ENCODE data around the gene CTRB2.
A peak's percentile ranks its signal among the peaks of the same experiment; 100 is the strongest.
"Not testable (repeated sequence)": the region's sequence is repeated elsewhere in the genome, so short reads cannot be mapped to it uniquely, and the experiment has no call there.

The CTRB2 gene

DNA sequence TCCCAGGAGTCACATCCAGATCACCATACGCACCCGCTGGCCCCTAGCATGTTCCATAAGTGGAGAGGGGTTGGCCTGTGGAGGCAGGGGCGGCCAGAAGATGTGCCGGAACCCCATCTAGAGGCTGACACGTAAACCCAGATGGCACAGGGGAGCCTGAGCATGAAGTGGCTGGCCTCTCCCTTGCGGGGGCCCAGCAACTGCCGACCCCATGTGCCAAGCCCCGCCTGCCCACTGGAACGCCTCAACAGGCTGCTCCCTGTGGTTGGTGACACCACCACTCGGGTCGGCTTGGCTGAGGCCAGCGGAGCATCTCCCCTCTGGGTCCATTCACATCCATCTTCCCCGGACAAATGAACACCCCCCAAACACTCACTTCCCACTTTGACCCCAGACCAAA, 35.0 kb upstream of the CTRB2 start:
- no peak for DNase-seq

DNA sequence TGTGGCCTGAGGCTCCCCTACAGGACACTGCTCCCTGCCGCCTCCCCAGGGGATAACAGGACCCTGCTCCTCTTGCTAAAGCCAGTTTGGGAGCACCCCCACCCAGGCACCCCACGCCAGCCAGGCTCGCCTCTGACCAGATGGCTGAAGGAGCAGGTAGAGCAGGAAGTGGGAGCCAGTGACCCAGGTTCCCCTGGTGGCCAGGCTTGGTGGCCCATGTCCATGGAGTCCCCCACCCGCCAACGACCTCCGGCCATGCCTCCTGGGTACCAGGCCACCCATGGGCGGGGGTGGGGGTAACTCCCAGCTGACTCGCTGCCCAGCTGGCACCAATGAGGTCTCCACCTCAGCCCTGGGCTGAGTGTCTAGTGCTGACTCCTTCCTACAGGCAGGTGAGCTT, 34.5 kb upstream of the CTRB2 start:
- DNase-seq, result no peak

DNA sequence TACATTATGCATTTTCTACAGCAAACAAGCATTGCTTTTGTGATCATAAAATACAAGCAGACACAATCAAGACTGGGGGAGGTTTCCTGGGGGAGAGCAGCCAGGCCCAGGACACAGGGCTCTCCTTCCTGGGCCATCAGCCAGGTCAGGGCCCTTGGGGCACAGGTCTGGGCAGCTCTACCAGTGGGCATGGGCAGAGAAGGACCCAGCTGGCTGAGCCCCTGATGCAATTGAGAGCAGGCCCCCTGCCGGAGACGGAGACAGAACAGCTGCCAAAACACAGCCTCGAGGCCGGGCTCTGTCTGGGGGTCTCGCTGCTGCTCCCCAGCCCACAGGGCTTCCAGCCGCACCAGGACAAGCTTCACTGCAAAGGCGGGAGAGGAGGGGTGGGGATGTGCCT, 33.7 kb upstream of the CTRB2 start:
- DNase-seq, result not testable (repeated sequence)

DNA sequence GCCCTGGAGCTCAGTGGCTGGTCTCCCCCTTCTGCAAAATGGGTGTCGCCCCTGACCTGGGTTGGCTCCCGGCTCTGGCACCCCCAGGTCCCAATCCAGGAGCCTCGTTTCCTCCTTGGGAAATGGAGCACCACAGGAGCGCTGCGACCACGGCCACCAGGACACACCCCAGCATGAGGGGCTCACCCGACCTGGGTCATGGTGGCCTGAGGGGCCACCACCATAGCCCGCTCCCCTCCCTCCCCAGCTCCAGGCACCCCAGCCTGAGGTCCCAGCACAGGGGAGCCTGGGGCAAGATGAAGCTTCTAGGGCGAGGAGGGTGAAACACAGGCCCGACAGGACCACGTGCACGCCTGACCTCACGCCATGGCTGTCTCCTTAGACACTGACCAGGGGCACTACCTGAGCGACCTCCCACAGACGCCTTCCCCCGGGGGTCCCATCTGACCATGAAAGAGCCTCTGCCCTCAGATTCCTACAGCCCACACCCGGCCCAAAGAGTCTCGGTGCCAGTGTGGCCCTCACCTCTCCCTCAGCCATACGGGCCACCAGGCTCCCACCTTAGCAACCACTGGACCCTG, 32.7 kb upstream of the CTRB2 start:
- peak; percentile 0 for DNase-seq

DNA sequence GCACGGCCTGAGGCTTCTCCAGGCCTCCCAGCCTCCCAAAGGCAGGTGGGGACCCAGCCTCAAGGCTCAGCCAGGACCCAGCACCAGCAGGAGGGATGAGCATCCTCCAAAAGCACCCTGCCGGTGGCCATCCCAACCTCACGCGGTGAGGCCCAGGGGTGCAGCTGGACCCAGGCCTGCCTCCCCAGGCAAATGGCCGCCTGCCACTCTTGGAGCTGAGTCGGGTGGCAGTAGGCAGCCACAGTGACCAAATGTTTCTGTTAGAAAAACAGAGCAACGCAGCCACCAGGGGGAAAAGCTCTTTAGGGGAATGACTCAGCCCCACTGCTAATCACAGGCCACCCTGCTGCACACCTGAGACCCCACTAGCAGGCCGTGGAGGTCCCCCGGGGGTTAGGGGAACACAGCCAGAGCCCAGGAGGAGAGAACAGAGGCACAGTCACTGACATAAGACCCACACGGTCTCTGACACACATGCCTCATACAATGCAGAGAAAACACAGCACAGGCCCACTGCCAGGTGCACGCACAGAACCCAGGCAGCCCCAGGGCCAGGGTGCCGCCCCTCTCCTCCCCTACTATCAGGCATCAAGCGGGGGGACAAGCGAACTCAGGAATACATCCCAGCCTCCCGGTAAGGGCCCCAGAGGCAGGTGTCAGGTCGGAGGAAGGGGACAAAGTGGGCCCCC, 32.0 kb upstream of the CTRB2 start:
- DNase-seq, result peak; percentile 30

DNA sequence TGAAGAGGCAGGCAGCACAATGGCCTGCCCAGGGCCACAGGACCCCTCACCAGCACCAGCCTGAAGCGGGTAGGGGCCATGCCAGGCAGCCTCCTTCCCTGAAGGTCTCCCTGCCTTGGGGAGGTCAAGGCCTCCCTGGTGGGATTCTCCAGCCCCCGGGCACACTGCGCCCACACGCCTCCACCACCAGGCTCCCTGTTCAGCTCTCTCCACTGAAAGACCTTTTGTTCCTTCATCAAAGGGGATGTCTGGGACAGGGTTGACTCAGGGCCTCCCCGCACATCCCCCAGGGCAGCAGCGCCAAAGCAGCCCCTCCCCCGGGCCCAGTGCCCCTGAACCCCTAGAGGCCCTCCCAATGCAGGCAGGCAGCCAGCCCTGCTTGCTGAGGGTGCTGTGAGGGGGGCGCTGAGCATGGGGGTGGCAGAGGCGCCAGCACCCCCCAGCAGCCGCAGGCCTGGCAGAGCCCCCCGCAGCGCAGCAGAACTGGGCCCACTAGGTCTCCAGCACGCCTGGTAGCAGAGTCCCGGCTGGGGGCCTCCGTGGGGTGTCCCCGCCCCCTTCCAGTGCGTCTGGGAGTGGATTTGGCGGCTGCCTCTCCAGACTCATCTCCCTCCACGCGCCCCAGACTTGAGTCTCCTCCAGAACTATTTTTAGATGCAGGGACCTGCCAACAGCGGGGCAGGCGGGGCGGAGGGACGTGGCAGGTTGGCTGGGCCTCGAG, 31.3 kb upstream of the CTRB2 start:
- DNase-seq, result peak; percentile 68

DNA sequence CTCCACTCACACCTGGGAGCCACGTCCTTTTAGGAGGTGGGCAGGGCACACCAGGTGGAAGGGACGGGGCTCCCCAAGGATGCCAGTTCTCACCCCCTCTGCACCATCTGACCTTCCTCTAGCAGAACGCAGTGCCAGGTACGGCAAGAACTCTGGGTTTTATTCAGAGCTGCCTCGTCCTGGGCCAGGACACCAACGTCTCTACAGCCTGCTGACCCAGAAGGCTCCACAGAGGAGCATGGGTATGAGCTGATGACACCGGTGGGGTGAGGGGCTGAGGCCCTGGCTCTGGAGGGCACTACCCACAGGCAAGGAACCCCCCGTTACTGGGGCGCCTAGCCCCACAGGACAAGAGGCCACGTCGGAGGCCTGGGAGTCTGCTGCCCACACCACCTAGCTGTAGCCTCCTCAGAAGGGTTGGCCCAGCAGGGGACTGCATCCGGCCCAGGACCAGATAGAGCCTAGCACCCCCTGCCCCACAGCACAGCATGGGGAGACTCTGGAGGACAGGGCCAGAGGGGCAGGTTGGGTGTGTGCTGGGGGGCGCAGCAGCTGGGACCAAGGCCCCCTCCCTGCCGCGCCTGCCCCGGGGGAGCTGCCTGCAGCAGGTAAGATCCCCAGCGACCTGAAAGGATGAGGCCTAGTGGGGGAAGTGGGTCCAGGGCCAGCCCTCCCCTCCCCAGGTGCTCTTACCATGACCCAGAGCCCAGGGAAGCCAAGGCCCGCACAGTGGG, 30.6 kb upstream of the CTRB2 start:
- no peak for DNase-seq

DNA sequence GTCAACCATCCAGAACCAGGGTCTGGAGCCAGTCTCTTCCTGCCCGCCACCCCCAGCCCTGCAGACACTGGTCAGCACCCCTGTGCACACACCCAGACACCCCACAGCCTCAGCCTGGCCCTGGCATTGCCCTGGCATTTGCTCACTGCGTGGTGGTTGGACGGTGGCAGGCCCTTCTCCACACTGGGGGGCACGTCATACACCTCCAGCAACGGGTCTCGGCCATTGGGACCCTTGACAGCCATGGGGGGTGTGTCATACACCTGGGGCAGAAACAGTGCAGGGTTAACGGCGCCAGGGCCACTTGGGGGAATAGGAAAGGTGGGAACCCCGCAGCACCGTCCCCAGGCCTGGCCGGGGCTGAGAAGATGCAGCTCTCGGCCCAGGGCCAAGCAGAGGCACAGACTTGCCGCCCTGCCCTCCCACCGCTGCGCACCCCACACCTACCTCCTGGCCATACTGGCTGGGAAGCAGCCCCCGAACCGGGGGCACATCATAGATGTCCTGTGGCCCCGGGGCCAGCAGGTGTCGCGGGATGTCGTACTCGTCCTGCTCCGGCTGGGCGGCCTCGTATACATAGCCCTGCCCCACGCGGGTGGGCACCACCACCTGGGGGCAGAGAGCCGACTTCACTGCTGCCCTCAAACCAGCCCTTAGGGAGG, 29.9 kb upstream of the CTRB2 start:
- DNase-seq, result peak; percentile 0

DNA sequence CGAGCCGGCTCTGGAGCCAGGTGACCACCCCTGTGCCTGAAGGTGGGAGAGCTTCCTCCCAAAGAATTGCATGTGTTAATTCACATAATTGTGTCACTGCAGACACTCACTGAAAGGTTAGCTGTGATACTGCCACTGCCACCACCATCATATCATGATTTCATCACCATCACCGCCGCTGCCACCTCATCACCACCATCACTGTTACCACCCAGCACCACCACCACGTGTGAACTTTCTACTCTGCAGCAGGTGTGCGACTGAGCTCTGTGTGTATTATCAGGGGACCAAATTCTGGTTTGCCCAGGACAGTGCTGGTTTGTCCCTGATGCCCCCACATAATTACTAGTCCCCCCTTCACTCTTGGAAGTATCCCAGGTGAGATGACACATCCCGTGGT, 29.3 kb upstream of the CTRB2 start:
- DNase-seq, result peak; percentile 0

DNA sequence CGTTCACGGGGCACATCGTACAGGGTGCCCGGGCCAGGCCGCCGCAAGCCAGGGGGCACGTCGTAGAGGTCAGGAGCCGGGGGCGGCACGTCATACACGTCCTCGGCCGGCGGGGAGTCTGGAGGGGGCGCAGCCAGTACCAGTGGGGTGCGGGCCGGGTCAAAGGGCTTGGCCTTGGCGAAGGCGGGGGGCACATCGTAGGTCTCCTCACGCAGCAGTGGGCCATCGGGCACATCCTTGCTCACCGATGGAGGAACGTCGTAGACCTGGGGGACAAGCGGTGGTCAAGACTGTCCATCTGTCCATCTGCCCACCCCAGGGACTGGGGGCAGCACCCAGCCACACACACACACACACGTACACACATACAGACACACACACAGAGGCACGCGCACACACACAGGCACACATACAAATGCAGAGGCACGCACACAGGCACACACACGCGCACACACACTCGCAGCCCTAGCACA, 28.8 kb upstream of the CTRB2 start:
- DNase-seq, result peak; percentile 0

DNA sequence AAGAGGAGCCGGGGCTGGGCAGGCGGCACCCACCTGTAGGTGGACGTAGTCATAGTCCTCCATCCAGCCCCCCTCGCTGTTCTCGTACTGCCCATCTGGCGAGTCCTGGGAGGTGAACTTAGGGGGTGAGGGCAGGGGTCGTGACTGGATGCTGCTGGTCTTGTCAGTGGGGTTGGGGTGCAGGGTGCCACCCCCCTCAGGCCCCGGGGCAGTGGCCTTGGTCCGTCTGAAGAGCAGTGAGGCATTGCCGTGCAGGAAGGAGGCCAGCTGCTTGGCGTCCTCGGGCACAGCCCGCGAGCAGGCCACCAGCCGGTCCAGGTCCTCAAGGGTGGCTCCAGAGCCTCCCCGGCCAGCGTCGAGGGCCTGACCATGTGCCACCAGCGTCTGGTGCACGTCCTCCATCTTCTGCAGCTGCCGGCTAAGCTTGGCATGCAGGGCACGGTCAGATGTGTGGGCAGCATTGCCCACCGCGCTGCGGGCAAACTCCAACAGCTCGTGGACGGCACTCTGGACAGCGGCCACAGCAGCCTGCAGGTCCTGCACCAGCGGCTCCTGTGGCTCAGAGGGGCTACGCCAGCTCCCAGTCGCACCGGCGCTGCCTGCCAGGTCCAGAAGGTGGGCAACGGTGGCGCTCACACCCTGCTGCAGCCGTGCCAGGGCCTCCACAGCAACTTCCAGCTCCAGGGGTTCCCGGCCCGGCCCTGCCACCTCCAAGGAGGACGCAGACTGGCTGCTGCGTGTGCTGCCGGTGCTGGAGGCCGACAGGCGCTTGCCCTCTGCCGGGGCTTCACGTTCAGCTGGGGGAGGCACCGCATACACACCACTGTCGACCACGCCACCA, 28.1 kb upstream of the CTRB2 start:
- DNase-seq, result peak; percentile 0

DNA sequence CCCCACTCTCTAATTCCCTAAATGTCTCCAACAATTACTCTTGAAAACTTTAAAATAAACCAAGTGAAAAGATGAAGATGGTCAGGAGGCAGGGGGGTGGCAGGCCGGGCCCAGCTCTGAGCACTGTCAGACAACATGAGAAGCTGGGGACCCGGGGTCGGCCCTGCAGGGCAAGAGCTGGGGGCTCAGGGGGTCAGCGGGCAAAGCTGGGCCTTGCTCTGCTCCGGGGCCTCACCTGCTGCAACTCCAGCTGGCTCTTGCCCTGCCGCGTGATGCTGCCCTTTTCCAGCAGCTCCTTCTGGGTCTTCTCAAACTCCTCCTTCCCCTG, 26.6 kb upstream of the CTRB2 start:
- no peak for DNase-seq

DNA sequence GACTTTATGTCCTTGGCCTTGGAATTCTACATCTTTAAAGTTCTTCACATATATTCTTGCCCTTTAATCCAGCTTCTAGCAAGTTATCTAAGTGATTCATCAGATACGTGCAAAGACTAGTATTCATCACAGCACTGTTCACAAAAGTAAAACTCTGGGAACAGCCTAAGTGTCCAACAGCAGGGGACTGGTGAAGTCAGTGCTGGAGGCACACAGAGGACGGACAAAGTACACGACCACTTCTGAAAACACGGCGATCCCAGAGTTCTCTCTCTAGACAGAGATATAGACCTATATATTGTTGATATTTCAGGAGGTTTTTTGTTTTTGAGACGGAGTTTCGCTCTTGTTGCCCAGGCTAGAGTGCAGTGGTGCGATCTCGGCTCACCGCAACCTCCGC, 24.6 kb upstream of the CTRB2 start:
- DNase-seq, result peak; percentile 0

DNA sequence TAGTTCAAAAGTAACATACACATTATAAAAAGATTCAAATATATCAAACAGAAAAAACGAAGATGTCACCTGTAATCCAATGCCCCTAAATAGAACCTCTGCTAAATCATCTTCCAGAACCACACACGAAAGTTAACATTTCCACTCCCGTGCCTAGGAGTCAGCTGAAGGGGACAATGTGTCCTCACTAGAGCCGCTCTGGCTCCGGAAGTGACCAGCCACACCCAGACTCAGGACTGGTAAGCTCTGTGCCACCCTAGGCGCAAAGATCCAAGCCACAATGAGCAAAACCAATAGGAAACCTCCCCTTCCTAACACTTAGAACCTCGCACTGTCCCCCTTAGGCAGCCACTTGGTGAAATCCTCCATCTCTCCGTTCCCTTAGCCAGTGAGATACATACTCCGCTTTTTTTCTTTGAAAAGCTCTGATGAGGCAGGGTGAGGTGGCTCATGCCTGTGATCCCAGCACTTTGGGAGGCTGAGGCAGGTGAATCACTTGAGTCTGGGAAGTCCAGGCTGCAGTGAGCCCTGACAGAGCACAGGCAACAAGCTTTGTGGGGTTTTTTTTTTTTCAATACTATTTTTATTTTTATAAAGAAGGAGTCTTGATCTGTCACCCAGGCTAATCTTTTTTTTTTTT, 23.6 kb upstream of the CTRB2 start:
- peak; percentile 0 for DNase-seq

DNA sequence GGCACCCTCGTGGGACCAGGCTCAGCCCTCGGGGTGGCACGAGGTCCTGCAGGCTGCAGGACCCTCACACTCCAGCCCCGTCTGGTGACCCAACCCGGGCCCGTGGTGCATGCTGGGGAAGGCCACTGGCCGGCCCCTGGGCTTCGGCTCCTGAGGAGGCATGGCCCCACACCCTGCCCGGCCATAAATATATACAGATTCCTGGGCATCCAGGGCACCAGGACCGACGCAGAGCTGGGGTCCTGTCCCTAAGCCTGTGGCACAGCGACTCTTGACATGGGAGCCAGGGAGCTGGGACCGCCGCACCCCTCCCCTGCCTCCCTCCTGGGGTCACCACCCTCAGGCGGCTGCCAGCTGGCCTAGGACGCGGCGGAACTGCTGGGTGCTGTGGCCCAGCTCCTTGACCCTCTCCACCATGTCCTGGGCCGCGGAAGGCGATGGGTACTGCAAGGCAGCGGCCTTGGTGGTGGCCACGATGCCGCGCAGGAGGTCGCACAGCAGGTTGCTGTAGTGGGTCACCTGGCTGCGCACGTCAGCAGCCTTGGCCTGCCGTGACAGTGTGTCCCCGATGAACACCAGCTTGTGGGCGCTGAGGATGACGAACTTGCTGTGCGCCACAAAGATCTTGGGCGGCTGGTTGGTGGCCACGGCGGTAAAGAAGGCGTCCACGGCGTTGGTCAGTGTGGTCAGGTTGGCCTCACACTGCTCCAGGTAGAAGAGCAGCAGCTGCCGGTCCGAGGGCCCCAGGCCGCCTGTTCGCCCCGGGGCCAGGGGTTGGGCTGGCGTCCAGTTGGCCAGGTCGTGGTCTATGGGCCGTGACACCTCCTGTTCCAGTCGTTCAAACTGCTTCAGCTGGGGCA, 22.4 kb upstream of the CTRB2 start:
- DNase-seq, result peak; percentile 0

DNA sequence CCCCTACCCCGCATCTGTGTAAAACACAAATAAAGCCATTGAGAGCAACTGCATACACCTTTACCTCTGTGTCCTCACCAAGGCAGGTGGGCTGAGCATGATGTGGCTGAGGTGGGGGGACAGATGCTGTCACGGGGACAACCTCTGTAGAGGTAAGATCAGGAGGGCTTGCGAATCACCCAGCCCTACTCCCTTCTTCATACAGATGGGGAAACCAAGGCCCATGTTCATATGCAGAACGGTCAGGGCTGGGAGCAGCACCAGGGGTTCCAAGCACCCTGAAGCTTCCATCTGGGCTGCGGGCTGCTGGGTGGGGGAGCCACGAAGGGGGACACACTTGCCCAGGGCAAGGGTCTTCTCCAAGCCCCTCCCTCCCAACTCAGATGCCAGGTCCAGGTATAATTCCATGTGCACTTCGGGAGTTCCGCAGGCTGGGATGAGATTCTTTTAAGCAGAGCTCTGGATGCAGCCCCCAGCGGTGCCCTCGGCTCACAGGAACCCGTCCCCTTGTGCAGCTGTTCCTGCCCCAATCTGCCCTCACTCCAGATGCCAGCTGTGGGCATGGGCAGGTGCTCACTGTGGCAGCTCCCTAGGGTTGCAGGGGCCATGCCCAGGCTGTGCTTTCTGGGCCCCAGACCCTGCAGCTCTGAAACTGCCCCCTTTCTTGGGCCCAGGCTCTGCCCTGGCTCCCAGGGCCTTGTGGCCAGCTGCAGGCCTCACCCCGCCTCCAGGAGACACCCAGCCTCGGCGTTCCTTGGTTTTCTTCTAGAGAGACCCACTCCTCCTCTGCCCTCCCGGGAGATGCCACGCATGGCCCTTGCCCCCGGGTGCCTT, 21.4 kb upstream of the CTRB2 start:
- DNase-seq, result peak; percentile 0

DNA sequence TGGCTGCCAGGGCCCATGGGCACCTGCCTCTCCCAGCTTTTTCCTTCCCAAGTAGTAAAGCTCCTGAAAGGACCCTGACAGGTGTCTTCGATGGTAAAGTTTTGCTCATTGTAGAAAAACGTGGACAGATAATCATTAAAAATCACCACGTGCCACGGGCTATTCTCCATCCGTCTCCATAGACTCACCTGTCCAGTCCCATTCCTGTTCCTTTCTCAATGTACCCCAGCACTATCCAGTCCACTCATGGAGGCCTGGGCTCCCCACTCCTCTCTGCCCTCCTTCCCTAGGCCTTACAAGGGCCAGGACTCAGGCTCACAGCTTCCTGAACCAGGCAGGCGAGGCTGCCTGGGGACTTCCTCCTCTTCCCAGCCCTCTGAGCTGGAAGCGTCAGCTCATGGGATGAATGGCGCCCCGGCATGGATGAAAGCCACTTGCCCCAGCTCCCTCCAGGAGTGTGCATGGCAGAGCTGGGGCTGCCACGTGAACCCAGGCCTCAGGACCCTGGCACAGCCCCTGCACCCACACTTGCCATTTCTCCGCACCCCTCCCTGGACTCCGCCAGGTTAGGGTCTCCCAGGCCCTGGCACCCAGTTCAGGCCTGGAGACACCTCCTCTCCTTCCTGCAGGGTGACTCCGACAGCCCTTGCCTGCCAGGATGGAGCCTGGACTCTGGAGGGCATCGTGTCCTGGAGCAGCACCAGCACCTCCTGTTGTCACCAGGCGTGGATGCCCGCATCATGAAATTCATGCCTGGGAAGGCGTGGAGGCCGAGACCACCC, 20.6 kb upstream of the CTRB2 start:
- DNase-seq, result peak; percentile 1

DNA sequence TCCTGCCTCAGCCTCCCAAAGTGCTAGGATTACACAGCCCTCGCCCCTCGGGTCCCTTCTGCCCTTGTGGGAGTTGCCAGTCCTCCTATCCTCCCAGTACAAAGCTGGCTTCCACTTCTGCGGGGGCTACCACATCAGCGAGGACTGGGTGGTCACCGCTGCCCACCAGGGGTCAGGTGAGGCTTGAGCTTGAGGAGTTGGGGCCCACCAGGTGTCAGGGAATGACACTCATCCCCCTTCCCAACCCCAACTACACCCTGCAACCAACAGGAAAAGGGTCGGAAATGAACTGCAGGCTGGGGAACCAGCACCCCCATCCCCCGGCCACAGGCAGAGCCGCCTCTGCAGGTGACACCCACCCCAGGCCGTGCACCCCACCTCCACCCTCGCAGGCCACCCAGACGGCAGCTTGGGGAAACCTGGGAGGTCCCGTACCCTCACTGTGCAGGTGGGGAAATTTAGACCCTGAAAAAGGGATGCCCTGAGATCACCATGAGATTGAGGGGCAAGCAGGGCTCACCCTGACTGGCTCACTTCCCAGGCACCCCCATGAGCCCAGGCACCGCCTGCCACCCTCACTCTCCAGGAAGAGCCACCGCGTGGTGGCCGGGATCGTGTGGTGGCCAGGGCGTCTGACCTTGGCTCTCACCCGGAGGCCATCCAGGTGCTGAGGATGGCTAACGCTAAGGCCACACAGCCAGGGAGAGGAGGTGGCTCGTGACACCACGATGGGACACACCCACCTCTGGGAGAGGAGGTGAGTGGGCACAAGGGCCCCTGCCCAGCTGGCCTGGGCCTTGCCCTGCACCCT, 19.8 kb upstream of the CTRB2 start:
- peak; percentile 0 for DNase-seq

Data from HCEC 1CT (cell line).